Measurements from ENCODE around the gene VENTX. TPM values are rescaled to one million over a fixed set of nuclear protein-coding genes. Genes with fewer than 3 reads are reported as not detected.

The VENTX gene
- polyA plus RNA-seq, 6 donors from 2014 or later = 0.12 to 0.23 (median 0.16) TPM; not detected in 1

DNA sequence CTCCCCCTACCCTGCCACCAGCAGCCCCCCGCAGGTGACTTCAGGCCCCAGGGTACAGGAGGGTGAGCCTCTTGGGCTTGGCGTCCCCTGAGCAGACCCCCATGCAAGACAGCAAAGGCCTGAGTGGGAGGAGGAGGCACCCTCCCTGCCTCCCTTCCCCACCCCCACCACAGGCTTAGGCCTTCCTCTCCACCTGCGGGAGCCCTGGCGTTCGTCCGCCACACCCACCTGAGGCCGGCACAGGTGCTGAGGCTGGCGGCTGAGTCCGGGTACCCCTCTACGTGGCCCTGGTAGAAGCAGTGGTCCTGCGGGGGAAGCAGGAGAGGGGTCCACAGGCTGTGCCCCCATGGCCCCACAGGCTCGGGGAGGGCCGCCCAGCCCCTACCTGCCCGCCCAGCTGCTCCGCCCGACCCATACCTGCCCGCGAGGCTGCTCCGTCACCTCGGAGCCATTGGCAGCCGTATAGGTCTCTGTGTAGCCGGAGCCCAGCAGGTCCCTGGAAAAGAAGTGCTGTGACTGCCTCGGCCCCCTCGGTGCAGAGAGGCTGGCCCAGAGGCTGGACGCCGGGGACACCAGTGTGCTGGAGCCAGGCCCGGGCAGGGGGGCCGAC is 36.0 kb downstream of the VENTX start:
- Mint-ChIP-seq H3K4me3 (peak overlapping the region in 2 of 8 donors; percentile 51 to 75), H3K36me3 (no peaks in the 10 kb centered on the region), H3K9me3 (no peaks in the 10 kb centered on the region), H3K27ac (peak overlapping the region in 4 of 6 donors; percentile 21 to 96 (median 72)), H3K4me1 (peaks cover 13 to 31% (median 18%) of the 10 kb centered on the region in 3 donors), H3K27me3 (no peaks in the 10 kb centered on the region)
- DNase-seq (no peak), ATAC-seq (ENCODE audit: low read depth in 2 of 2) (no peak)

DNA sequence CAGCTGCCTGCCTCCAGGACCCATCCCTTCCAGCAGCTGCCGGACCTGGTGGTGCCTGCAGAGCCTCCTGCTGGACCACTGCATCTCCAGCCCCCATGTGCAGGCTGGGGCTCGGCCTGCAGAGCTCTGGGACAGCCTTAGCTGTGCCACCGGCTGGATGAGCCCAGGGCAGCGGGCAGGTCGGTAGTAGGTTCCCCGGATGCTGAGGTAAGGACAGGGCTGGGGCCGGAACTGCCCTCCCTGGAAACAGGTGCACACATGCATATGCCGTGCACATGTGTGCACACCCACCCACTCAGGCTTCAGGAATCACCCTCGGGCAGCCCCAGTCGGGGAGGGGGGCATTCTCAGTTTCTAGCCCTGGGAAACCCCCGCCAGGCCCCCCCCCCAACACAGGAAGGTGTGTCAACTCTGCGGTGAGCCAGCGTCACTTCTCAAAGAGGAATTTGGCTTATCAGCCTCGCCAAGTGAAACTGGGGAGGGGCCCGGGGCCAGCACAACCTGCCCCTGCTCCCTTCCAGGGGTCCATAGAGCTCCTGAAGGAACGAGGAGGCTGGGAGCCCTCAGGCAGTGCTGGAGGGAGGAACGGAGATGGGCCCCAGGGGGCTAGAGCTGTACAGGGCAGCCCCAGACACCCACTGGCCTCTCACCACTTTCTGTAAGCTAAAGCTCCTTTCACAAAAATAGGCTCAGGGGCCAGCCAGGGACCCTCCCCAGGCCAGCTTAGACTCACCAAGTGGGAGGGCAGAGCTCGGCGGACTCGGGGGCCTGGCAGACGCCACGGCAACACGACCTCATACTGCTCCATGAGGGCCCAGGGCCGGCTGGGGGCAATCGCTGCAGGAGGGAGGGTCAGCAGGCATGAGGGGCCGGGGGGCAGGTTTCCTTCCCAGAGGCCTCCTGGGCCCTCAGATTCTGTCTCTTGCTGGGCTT is 37.4 kb downstream of the VENTX start:
- peak overlapping the region; percentile 86 to 94 (median 92) for H3K4me3 Mint-ChIP-seq
- DNase-seq = peak; percentile 91
- no peaks in the 10 kb centered on the region for H3K27me3 Mint-ChIP-seq
- H3K36me3 Mint-ChIP-seq = no peaks in the 10 kb centered on the region
- no peaks in the 10 kb centered on the region for H3K9me3 Mint-ChIP-seq
- H3K4me1 Mint-ChIP-seq = peaks cover 20 to 43% (median 25%) of the 10 kb centered on the region in 3 donors
- peak; percentile 74 to 75 for ATAC-seq (ENCODE audit: low read depth in 2 of 2)
- H3K27ac Mint-ChIP-seq = peak overlapping the region; percentile 96 to 99 (median 98)

DNA sequence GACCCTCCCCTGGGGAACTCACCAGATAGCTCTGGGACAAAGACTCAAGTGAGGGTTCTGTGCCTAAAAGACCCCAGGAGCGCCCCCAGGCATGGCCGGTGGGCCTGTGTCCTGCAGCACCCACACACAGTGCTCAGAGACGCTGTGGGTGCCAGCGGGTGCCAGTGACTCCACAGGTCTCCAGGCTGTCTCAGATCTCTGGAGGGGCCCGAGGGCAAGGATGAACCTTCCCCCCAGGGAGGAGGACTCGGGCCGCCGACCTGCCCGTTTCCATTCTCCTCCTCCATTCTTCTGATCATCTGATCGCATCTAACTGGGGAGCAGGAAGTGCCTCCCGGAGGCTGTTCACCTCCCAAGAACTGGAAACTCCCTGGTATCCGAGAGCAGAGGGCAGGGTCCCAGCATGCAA is 38.0 kb downstream of the VENTX start:
- peaks cover 20 to 43% (median 30%) of the 10 kb centered on the region in 3 donors for H3K4me1 Mint-ChIP-seq
- no peaks in the 10 kb centered on the region for H3K36me3 Mint-ChIP-seq
- peak overlapping the region; percentile 96 to 99 (median 98) for H3K27ac Mint-ChIP-seq
- peak overlapping the region; percentile 86 to 94 (median 92) for H3K4me3 Mint-ChIP-seq
- no peaks in the 10 kb centered on the region for H3K9me3 Mint-ChIP-seq
- no peaks in the 10 kb centered on the region for H3K27me3 Mint-ChIP-seq
- ATAC-seq (ENCODE audit: low read depth in 2 of 2) (peak; percentile 36), DNase-seq (peak; percentile 51)

DNA sequence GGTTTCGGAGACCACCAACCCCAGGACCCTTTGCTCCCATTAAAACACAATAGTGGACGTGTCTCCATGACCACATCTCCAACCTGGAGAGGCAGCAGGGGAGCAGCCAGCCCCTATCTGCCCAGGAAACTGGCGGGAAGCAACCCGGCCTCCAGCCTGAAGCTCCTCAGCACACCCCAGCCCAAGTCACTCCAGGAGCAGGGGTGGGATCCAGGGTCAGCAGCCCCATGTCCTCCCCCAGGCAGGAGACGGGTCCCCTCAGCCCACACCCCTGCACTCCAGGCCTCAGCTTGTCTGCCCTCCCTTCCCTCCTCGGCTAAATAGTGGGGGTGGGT is 38.4 kb downstream of the VENTX start:
- Mint-ChIP-seq H3K27ac (peak overlapping the region; percentile 96 to 99 (median 98)), H3K4me3 (peak overlapping the region; percentile 86 to 94 (median 92)), H3K9me3 (no peaks in the 10 kb centered on the region), H3K4me1 (peaks cover 20 to 43% (median 30%) of the 10 kb centered on the region in 3 donors), H3K36me3 (no peaks in the 10 kb centered on the region), H3K27me3 (no peaks in the 10 kb centered on the region)
- DNase-seq (no peak), ATAC-seq (ENCODE audit: low read depth in 2 of 2) (no peak)

DNA sequence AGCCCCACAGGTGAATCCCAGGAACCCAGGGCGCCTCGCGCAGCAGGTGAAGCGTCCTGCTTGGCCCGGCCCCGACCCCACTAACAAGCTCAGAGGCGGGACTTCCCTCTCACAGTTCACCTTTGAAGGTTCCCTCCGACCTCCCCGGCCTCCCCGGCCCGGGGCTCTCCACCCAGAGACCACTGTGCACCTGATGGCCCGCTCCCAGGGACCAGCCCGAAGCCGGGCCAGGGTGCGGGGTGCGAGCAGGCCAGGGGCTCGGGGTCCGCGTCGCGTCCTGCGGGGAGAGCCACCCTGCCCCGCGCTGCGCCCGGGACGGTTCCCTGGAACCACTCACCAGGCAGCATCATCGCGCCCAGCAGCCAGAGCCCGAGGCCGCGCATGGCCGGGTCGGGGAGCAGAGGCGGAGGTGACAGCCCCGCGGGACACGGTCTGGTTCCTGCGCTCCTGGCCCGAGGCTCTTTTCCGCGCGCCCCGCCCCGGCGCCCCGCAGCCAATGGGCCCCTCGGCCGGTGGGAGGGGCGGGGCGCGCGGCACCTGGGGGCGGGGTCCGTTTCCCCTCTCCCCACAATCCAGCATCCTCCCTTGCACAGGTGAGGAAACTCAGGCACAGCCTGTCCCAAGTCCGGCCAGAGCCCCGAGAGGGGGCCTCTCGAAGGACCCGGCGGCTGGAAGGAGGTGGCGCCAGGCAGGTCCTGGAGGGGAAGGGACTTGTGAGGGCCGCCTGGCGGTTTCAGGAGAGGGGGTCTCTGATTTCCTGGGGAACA is 39.0 kb downstream of the VENTX start, which contains the start of gene ADAM8:
TSS of gene ADAM8 (minus strand) at position 434 of the 767 bp plus-strand sequence. CDS start at position 383, 51 bp downstream.
- H3K4me3 Mint-ChIP-seq = peak within 1 kb of the TSS; percentile 86 to 94 (median 92)
- peaks cover 0 to 1% of the 10 kb centered on the region in 2 donors for H3K36me3 Mint-ChIP-seq
- H3K4me1 Mint-ChIP-seq = peaks cover 20 to 43% (median 30%) of the 10 kb centered on the region in 3 donors
- no peaks in the 10 kb centered on the region for H3K27me3 Mint-ChIP-seq
- H3K27ac Mint-ChIP-seq = peak within 1 kb of the TSS; percentile 96 to 99 (median 98)
- H3K9me3 Mint-ChIP-seq = no peaks in the 10 kb centered on the region
- ATAC-seq (ENCODE audit: low read depth in 2 of 2) (peak; percentile 45 to 49), DNase-seq (peak; percentile 77)

DNA sequence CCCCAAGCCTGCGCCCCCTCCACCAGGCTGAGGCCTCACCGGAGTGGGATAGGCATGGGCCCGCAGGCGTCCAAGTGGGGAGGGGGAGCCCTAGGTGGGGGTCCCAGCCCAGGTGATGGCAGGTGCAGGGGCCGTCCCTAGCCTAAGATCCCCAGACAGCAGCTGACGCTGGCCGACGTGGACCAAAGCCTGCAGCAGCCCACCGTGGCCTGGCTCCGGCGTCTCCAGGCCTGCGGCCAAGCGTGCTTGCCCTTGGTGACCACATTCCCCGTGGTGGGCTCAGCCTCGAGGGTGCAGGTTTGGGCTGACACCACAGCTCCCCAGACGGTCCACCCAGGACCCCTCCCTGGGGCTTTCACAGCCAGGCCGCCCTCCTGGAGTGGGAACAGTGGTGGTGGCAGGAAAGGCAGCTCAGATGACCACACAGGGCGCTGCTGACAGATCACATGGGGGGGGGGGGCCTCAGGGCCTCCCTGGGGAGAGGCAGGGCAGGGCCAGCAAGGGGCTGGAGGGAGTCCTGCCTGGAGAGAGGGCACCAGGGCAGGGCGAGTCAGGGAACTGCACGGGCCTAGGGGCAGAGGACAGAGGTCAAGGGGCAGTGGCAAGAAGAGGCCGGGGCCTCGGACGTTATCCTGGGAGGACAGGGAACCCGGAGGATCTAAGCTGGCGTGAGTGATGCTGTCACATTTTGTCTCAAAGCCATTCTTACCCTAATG is 39.8 kb downstream of the VENTX start:
- Mint-ChIP-seq H3K9me3 (no peaks in the 10 kb centered on the region), H3K27me3 (no peaks in the 10 kb centered on the region)
- DNase-seq = no peak

DNA sequence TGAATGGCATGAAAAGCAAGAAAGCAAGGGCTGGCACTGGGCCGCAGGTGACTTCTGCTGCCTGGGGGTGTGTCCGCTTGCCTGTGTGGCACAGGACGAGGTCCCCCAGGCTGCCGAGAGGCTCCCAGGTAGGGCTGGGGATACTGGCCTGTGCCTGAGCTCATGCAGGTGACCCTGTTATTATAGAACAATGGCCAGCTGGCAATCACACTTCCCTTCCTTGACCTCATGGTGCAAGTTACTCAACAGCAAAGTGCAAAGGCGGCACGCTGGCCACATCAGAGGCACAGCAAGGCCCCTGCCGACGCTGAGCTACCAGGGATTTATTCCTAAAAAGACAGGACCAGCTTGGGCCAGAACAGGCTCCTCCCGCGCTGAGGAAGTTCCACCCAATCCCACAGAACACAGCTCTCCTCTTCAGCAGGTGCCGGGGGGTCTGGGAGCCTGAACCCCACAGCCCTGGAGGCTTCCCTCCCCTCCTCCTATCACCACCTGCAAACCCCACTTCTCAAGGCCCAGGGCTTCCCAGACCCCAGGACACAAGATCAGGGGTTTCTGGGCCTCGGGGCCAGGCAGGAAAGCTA is 40.4 kb downstream of the VENTX start:
- H3K27me3 Mint-ChIP-seq = no peaks in the 10 kb centered on the region
- peaks cover 20 to 43% (median 30%) of the 10 kb centered on the region in 3 donors for H3K4me1 Mint-ChIP-seq
- peaks cover 0 to 8% of the 10 kb centered on the region in 2 donors for H3K36me3 Mint-ChIP-seq
- no peaks in the 10 kb centered on the region for H3K9me3 Mint-ChIP-seq
- no peak for DNase-seq
- peak overlapping the region; percentile 81 to 94 (median 88) for H3K4me3 Mint-ChIP-seq
- no peak for ATAC-seq (ENCODE audit: low read depth in 2 of 2)
- peak overlapping the region; percentile 41 to 99 (median 96) for H3K27ac Mint-ChIP-seq

More for the DNA sequence above, 39.8 kb downstream of the VENTX start:
- peaks cover 20 to 43% (median 30%) of the 10 kb centered on the region in 3 donors for H3K4me1 Mint-ChIP-seq
- peak overlapping the region; percentile 72 to 88 (median 86) for H3K4me3 Mint-ChIP-seq
- H3K27ac Mint-ChIP-seq = peak overlapping the region in 4 of 6 donors; percentile 11 to 96 (median 64)
- ATAC-seq (ENCODE audit: low read depth in 2 of 2) = no peak
- peaks cover 0 to 8% of the 10 kb centered on the region in 2 donors for H3K36me3 Mint-ChIP-seq

DNA sequence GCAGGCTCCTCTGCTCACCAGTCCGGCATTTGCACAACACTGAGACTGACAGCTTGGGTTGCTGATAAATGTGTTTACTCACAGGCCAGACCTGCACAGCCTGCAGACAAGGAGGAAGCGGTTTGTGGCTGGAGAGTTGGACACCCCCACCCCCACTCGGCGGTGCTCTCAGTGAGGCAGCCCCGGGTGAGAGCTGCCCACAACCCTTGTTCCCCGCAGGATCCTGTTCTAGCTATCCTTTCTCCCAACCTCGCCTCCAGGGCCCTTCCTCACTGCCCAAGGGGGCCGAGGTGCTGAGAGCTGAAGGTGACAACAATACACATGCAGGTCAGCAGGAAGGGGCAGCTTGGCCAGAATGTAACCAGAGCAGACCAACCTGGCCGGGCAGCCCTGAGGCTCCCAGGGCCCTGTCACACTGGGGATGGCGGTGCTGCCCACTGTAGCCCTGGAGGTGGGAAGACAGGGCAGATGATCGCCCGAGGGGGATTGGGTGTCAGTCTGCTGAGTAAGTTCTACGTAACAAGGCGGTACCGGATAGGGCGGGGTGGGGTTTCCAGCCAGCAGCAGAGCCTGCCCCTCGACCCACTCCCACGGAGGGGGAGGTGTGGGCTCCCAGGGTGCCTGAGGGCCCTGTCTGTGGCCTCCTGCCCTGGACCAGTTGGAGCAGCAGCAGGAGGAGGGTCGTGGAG is 41.1 kb downstream of the VENTX start:
- Mint-ChIP-seq H3K4me1 (peaks cover 20 to 43% (median 30%) of the 10 kb centered on the region in 3 donors), H3K9me3 (no peaks in the 10 kb centered on the region)
- peak in 1 of 2 donors; percentile 13 for ATAC-seq (ENCODE audit: low read depth in 2 of 2)

DNA sequence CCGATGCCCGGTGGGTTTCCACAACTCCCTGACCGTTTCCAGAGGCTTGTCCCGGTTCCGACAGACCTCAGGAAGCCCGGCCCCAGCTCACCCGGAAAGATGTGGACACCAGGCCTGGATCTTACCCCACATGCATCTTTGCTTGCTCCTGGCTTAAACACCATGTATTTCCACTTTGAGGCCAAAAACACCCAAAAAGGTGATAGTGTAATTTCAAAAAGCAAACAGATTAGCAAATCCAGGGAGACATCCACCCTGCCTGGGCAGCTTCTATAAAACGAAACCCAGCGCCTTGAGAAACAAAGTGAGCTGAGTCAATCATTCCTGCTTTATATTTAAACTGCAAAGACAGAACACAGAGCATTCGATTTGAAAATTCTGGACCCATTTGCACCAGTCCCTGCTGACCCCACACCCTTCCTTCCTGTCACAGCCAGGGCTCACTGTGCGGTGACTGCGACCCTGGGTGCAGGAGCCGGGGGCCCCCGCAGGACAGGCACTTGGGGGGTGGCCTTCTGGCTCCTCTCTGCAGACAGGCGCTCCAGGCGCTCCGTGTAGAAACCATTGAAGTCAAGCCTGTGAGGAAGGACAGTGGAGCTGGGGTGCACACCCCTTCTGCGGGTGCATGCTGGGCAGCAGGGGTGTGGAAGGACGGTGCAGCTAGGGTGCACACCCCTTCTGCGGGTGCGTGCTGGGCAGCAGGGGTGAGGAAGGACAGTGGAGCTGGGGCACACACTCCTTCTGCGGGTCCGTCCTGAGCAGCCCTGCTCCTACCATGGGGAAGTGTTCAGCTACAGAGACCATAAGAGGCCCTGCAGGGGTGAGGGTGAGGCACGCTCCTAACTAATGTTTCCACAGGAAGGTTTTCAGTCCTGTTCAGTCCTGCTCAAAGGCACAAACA is 41.9 kb downstream of the VENTX start:
- H3K4me1 Mint-ChIP-seq = peaks cover 20 to 43% (median 30%) of the 10 kb centered on the region in 3 donors
- ATAC-seq (ENCODE audit: low read depth in 2 of 2) (no peak), DNase-seq (no peak)
- peak overlapping the region in 4 of 6 donors; percentile 38 to 68 (median 60) for H3K27ac Mint-ChIP-seq
- H3K27me3 Mint-ChIP-seq = no peaks in the 10 kb centered on the region
- no peaks in the 10 kb centered on the region for H3K9me3 Mint-ChIP-seq
- H3K4me3 Mint-ChIP-seq = peak overlapping the region in 3 of 8 donors; percentile 16 to 44 (median 18)
- peaks cover 0 to 20% of the 10 kb centered on the region in 2 donors for H3K36me3 Mint-ChIP-seq

More for the DNA sequence above, 41.1 kb downstream of the VENTX start:
- Mint-ChIP-seq H3K4me3 (peak overlapping the region; percentile 81 to 94 (median 88)), H3K27me3 (no peaks in the 10 kb centered on the region), H3K36me3 (peaks cover 0 to 12% of the 10 kb centered on the region in 2 donors), H3K27ac (peak overlapping the region; percentile 84 to 99 (median 96))
- DNase-seq = peak; percentile 56

DNA sequence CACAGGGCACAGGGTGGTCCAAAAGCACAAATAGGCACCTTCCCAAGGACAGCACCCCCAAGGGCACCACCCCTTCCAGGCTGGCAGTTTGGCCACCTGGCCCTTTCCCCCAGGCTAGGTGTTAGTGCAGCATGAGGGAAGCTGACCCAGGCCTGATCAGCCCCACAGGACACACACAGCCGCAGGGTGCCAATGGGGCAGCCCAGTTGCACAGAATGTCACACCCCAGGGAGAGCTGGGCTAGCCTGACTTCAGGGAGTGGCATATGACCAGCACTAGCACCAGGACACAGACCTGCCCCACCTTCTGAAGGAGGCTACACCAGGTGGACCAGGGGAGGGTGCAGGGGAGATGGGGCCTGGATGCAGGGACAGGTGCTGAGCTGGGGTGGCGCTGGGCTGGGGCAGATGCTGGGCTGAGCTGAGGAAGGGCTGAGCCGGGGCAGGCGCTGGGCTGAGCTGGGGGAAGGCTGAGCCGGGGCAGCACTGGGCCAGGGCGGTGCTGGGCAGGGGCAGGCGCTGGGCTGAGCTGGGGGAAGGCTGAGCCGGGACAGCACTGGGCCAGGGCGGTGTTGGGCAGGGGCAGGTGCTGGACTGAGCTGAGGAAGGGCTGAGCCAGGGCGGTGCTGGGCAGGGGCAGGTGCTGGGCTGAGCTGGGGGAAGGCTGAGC is 42.9 kb downstream of the VENTX start:
- H3K27me3 Mint-ChIP-seq = no peaks in the 10 kb centered on the region
- no peaks in the 10 kb centered on the region for H3K9me3 Mint-ChIP-seq
- H3K36me3 Mint-ChIP-seq = peaks cover 0 to 26% of the 10 kb centered on the region in 2 donors
- no peak for ATAC-seq (ENCODE audit: low read depth in 2 of 2)
- no peak for DNase-seq
- no peak overlapping the region for H3K4me3 Mint-ChIP-seq
- H3K4me1 Mint-ChIP-seq = peaks cover 17 to 33% (median 29%) of the 10 kb centered on the region in 3 donors
- H3K27ac Mint-ChIP-seq = no peak overlapping the region

All from naive B cell (primary cell).